ENCODE results near the gene IL4R. TPM values are rescaled to one million over a fixed set of nuclear protein-coding genes. Genes with fewer than 3 reads are reported as not detected.

Gene IL4R
- total and polyA plus RNA-seq, 2 of the 13 experiments (the other 11 are each of a cell fraction or from before 2014, with no cell fraction given) = 15.9 to 49.6 TPM

- 0 out of 2 replicates have a peak, but pooled peaks have one; percentile 21 for TF ChIP-seq KDM2A (CRISPR knock-in tag; IDR thresholded peaks at IDR 0.05; ENCODE audit: borderline replicate concordance, low read depth)
- peak; percentile 92 for TF ChIP-seq JUND (CRISPR knock-in tag; IDR thresholded peaks at IDR 0.05)
- TF ChIP-seq NFE2L1 (CRISPR knock-in tag; IDR thresholded peaks at IDR 0.05; ENCODE audit: borderline replicate concordance) = no peak
- TF ChIP-seq E2F1 (CRISPR knock-in tag; IDR thresholded peaks at IDR 0.05) = 0 out of 2 replicates have a peak, but pooled peaks have one; percentile 29
- TF ChIP-seq FOSL1 (CRISPR knock-in tag; IDR thresholded peaks at IDR 0.05; ENCODE audit: borderline replicate concordance) = peak; percentile 91
- no peak for TF ChIP-seq SYNCRIP (IDR thresholded peaks at IDR 0.05; ENCODE audit: insufficient read depth, low read depth, low read length)
- TF ChIP-seq ZFP36 (IDR thresholded peaks at IDR 0.05; ENCODE audit: borderline replicate concordance, low read depth, low read length, partially characterized antibody) = no peak
- TF ChIP-seq ZNF552 (CRISPR knock-in tag; IDR thresholded peaks at IDR 0.05; ENCODE audit: borderline replicate concordance) = no peak
- TF ChIP-seq ZNF562 (CRISPR knock-in tag; IDR thresholded peaks at IDR 0.05; ENCODE audit: borderline replicate concordance) = no peak
- TF ChIP-seq PTBP1 (IDR thresholded peaks at IDR 0.05; ENCODE audit: low read depth, low read length, poor library complexity, severe bottlenecking) = no peak
- TF ChIP-seq EP300 (IDR thresholded peaks at IDR 0.05; ENCODE audit: low read depth in 2 of 2, low read length in 2 of 2) = peak; percentile 63 to 77; a peak in 2 of 4 replicates
- peak; percentile 57; the same call in 1 of the 2 replicates for TF ChIP-seq EP300 (CRISPR knock-in tag; IDR thresholded peaks at IDR 0.05; ENCODE audit: borderline replicate concordance)
- TF ChIP-seq FOXJ3 (CRISPR knock-in tag; IDR thresholded peaks at IDR 0.05; ENCODE audit: borderline replicate concordance) = 0 out of 2 replicates have a peak, but pooled peaks have one; percentile 30
- TF ChIP-seq IRX3 (CRISPR knock-in tag; IDR thresholded peaks at IDR 0.05; ENCODE audit: borderline replicate concordance, low read depth) = no peak
- peak; percentile 54 for TF ChIP-seq PAXIP1 (CRISPR knock-in tag; conservative IDR thresholded peaks at IDR 0.05)
- TF ChIP-seq KDM3A (CRISPR knock-in tag; IDR thresholded peaks at IDR 0.05; ENCODE audit: low read depth) = 0 out of 2 replicates have a peak, but pooled peaks have one; percentile 31
- TF ChIP-seq ZNF275 (CRISPR knock-in tag; IDR thresholded peaks at IDR 0.05; ENCODE audit: borderline replicate concordance) = no peak
- no peak for TF ChIP-seq ZNF572 (CRISPR knock-in tag; IDR thresholded peaks at IDR 0.05)
- no peak for TF ChIP-seq ZSCAN31 (CRISPR knock-in tag; IDR thresholded peaks at IDR 0.05; ENCODE audit: low read depth)
- TF ChIP-seq CREBL2 (CRISPR knock-in tag; IDR thresholded peaks at IDR 0.05; ENCODE audit: borderline replicate concordance) = no peak
- peak; percentile 37; the same call in 1 of the 2 replicates for TF ChIP-seq HOXA3 (CRISPR knock-in tag; IDR thresholded peaks at IDR 0.05)
- no peak for TF ChIP-seq TCF7L2 (IDR thresholded peaks at IDR 0.05; ENCODE audit: low read depth, low read length)
- TF ChIP-seq ZNF619 (CRISPR knock-in tag; IDR thresholded peaks at IDR 0.05) = no peak
- 0 out of 2 replicates have a peak, but pooled peaks have one; percentile 23 for TF ChIP-seq NFIC (IDR thresholded peaks at IDR 0.05; ENCODE audit: low read length)
- peak; percentile 72 for TF ChIP-seq HMG20A (CRISPR knock-in tag; IDR thresholded peaks at IDR 0.05; ENCODE audit: borderline replicate concordance)
Observed at GRCh38 chr16:27264151-27264550, 49.6 kb upstream of the IL4R start (continued).

All from HepG2 (cell line).